ENCODE results near the gene DNAJC13.

DNA sequence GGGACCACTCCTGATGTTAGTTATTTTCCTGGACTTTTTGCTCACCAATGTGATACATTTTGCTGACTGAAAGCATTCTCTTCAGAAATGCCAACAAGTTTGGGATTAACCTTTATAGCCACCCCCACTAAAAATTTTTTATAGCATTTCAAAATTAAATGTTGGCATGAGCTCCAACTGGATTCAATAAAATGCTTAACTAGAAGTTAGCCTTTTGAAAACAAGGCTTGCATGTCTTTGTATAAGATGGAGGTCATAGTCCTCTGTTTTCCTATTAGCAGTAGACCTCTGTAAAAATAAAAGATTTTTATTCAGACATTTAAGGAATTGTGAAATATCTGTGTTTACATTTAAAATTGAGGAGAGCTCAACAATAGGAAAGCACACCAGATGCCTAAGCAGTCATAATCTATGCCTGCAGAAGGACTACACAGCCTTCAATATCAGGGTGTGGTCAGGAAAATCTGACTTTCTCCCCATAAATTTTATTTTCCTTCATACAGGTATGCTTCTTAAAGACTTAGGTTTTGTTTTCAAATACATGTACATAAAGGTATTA is 87.2 kb downstream of the DNAJC13 start:
- no peak for TF ChIP-seq POLR2A (IDR thresholded peaks at IDR 0.05)
- TF ChIP-seq, protein P1, sequence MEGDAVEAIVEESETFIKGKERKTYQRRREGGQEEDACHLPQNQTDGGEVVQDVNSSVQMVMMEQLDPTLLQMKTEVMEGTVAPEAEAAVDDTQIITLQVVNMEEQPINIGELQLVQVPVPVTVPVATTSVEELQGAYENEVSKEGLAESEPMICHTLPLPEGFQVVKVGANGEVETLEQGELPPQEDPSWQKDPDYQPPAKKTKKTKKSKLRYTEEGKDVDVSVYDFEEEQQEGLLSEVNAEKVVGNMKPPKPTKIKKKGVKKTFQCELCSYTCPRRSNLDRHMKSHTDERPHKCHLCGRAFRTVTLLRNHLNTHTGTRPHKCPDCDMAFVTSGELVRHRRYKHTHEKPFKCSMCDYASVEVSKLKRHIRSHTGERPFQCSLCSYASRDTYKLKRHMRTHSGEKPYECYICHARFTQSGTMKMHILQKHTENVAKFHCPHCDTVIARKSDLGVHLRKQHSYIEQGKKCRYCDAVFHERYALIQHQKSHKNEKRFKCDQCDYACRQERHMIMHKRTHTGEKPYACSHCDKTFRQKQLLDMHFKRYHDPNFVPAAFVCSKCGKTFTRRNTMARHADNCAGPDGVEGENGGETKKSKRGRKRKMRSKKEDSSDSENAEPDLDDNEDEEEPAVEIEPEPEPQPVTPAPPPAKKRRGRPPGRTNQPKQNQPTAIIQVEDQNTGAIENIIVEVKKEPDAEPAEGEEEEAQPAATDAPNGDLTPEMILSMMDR (IDR thresholded peaks at IDR 0.05), result no peak
